Caki2 (cell line): Measurements from ENCODE around the gene ACOT2. TPM values are rescaled to one million over a fixed set of nuclear protein-coding genes. Genes with fewer than 3 reads are reported as not detected.

Source experiments
- DNase-seq: peaks from one replicate; pipeline ENCODE4 v3.0.0-alpha.2; 2015; ENCODE audit warnings: low read depth
- in situ Hi-C: cut with HindIII; loops from 2 replicates; pipeline ENCODE4 v1.10.0; 2016; ENCODE audit warnings: low sequenced_read_pairs, low pct_unique_long_range_greater_than_20kb, mixed read lengths
- total RNA-seq: library from RNA; depleted of rRNA; stranded (reverse); fragments of >200 nt; shearing (Covaris generic); gene quantifications from 2 replicates; pipeline ENCODE4 v1.2.3, GENCODE V29; 2014; ENCODE audit warnings: low replicate concordance; rRNA removed

Gene ACOT2
- total RNA-seq, 1 experiment from 2014 or later: 75.9 TPM

DNA sequence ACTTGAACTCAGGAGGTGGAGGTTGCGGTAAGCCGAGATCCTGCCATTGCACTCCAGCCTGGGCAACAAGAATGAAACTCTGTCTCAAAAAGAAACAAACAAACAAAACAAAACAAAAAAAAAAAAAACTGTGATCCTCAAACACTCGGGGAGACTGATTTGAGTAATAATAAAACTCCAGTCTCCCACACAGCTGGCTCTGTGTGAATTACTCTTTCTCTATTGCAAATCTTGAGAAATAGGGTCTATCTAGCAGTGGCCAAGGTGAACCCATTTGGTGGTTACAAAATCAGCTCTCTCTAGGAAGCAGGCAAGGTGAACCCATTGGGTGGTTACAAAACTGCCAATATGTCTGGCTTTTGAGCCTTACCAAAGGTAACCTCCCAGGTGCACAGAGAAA is 37.3 kb downstream of the ACOT2 start:
- DNase-seq: no peak
- in situ Hi-C loops: no loop called here

DNA sequence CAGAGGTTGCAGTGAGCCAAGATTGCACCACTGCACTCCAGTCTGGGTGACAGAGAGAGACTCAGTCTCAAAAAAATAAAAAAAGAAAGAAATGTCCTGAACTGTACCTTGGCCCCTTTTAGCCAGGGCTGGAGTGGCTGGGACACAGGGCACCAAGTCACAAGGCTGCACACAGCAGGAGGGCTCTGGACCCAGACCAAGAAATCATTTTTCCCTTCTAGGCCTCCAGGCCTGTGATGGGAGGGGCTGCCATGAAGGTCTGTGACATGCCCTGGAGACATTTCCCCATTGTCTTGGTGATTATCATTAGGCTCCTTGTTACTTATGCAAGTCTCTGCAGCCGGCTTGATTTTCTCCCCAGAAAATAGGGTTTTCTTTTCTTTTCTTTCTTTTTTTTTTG is 38.2 kb downstream of the ACOT2 start:
- no peak for DNase-seq
- in situ Hi-C loops: no loop called here

GRCh38 chr14:73610687-73611086 is 41.7 kb downstream of the ACOT2 start:
- no peak for DNase-seq
- in situ Hi-C loops: no loop called here

GRCh38 chr14:73612339-73613045 is 43.5 kb downstream of the ACOT2 start, which contains the start of gene ACOT6:
Gene ACOT6 (plus strand): TSS chr14:73612517. CDS start chr14:73612572, 55 bp downstream.
- DNase-seq: peak; percentile 76
- in situ Hi-C loops: no loop called here

GRCh38 chr14:73613046-73613383 is 44.0 kb downstream of the ACOT2 start:
- in situ Hi-C loops: no loop called here
- DNase-seq: no peak

GRCh38 chr14:73613419-73613963 is 44.5 kb downstream of the ACOT2 start:
- in situ Hi-C loops: no loop called here
- DNase-seq: no peak

DNA sequence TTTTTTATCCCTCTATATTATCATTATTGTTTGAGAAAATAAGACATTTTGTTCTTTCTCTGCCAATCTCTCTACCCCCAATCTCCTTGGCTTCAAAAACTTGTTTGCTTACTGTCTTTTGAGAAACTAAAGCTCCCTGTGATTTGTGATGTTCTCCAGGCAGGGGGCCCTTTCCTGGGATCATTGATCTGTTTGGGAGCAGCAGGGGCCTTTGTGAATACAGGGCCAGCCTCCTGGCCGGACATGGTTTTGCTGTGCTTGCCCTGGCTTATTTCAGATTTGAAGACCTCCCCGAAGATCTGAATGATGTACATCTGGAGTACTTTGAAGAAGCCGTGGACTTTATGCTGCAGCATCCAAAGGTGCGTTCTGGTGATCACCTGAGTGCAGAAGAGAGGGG is 47.8 kb downstream of the ACOT2 start:
- no peak for DNase-seq
- in situ Hi-C loops: no loop called here

DNA sequence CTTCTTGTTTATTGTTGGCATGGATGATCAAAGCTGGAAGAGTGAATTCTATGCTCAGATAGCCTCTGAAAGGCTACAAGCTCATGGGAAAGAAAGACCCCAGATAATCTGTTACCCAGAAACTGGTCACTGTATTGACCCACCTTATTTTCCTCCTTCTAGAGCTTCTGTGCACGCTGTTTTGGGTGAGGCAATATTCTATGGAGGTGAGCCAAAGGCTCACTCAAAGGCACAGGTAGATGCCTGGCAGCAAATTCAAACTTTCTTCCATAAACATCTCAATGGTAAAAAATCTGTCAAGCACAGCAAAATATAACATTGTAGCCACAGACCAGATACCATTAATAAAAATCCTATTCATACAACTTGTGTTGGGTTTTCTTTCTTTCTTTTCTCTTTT is 50.5 kb downstream of the ACOT2 start:
- no peak for DNase-seq
- in situ Hi-C loops: no loop called here

DNA sequence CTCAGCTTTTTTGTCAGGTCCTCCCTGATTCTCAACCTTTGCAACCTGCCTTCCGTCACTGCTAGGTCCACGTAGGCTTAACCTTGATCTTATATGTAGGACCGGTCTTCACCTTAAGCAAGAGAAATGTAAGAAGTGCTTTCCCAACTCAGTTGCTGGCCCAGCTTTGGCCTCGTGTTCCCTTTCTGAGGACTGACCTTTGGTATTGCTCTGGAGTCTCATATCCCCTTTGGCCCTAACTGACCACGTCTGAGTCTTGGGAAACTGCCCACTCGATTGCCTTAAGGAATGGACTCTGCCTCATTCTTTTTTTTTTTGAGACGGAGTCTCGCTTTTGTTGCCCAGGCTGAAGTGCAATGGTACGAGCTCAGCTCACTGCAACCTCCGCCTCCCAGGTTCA is 51.3 kb downstream of the ACOT2 start:
- in situ Hi-C loops: no loop called here
- DNase-seq: no peak

DNA sequence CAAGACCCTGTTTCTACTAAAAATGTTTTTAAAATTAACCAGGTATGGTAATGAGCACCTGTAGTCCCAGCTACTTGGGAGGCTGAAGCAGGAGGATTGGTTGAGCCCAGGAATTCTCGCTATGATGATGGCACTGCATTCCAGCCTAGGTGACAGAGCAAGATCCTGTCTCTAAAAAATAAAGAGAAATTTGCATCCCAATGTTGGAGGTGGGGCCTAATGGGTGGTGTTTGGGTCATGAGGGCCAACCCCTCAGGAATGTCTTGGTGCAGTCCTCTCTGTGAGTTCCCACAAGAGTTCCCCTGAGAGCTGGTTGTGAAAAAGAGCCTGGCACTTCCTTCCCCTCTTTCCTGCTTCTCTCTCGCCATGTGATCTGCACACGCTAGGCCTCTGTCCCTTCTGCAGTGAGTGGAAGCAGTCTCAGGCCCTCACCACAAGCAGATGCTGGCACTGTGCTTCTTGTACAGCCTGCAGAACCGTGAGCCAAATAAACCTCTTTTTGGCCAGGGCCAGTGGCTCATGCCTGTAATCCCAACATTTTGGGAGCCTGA is 54.6 kb downstream of the ACOT2 start:
- in situ Hi-C loops: no loop called here
- no peak for DNase-seq

Other genes with a start within 250 kb of the ACOT2 start
- 15.0 and 24.9 TPM in 2 replicates for gene NUMB, start 110.7 kb upstream of the ACOT2 start, total RNA-seq
- gene RIOX1, start 78.3 kb upstream of the ACOT2 start, total RNA-seq: 11.5 and 21.1 TPM in 2 replicates
- not detected in 2 replicates for gene ACOT1, start 32.1 kb upstream of the ACOT2 start, total RNA-seq
- not detected in 2 replicates for gene HEATR4, start 10.3 kb upstream of the ACOT2 start, total RNA-seq
- gene ACOT4, start 22.7 kb downstream of the ACOT2 start, total RNA-seq: not detected in 2 replicates
- gene ACOT6, start 43.3 kb downstream of the ACOT2 start, total RNA-seq: not detected in 2 replicates
- 3.7 and 18.8 TPM in 2 replicates for gene DNAL1, start 75.8 kb downstream of the ACOT2 start, total RNA-seq
- 41.4 and 45.4 TPM in 2 replicates for gene PNMA1, start 145.2 kb downstream of the ACOT2 start, total RNA-seq